ENCODE data around the gene YEATS2. TPM values are rescaled to one million over a fixed set of nuclear protein-coding genes. Genes with fewer than 3 reads are reported as not detected.
"Not testable (repeated sequence)": the region's sequence is repeated elsewhere in the genome, so short reads cannot be mapped to it uniquely, and the experiment has no call there.

YEATS2 gene
- polyA plus RNA-seq, 1 of the 3 experiments (the other 2 are of a cell fraction): 19.9 TPM

DNA sequence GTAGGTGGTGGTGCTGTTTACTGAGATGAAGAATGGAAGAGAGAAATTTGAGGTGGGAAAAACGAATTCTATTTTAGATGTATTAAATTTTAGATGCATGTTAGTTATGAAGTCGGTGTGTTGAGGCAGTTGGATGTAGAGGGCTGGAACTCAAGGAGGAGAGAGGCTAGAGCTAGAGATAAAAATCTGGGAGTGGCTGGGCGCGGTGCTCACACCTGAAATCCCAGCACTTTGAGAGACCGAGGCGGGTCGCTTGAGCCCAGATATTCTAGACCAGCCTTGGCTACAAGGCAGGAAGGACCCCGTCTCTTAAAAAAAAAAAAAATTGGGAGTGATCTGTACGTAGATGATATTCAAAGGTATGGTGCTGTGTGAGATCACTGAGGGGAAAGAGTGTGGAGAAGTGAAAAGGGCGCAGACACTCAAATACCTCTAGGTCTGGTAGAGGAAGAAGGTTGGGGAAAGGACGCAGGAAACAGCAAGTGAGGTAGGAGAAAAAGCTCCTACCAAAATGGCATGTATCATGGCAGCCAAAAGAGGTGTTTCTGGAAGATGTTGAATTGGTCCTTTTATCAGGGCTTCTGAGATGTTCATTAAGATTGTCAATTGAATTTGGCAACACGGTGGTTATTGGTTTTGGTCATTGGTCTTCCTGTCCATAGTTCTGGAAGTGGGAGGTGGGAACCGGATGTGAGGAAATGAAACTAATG lies 1.8 kb downstream of the YEATS2 start:
- CTCF ChIA-PET: interaction anchor here (0.9 to 1.1 kb wide), 2 partner anchors 17 to 196 kb away, joined by 3 read pairs; no protein-coding TSS in a partner anchor
- H3K9me2 ChIP-seq: no peaks in the 10 kb centered on the region
- H3K9me3 ChIP-seq: no peaks in the 10 kb centered on the region
- TF ChIP-seq FOXM1 (IDR thresholded peaks at IDR 0.05; ENCODE audit: low read depth) (no peak), SIN3A (IDR thresholded peaks at IDR 0.05; ENCODE audit: borderline replicate concordance, low read depth, low read length) (no peak), GATA2 (CRISPR knock-in tag; IDR thresholded peaks at IDR 0.05) (no peak)
- WGBS (ENCODE audit: low lambda C conversion rate): 32% methylated on average over 13 of the region's 13 CpGs
- H3K27me3 ChIP-seq (ENCODE audit: insufficient read depth): no peaks in the 10 kb centered on the region
- H2AFZ ChIP-seq (ENCODE audit: low read depth): no peak overlapping the region
- H3K36me3 ChIP-seq (replicated peaks in 1 of 2; ENCODE audit: control insufficient read depth in 1 of 2, insufficient read depth in 2 of 2, low read length in 1 of 2): peaks cover 0 to 12% of the 10 kb centered on the region in 2 experiments
- H3K79me2 ChIP-seq (ENCODE audit: insufficient read depth): peaks cover 67% of the 10 kb centered on the region
- no peak for DNase-seq
- H3K4me3 ChIP-seq (ENCODE audit: low read depth in 2 of 2, low read length in 1 of 2): peak overlapping the region; percentile 80 to 85
- H3K4me1 ChIP-seq (ENCODE audit: control insufficient read depth in 1 of 2, insufficient read depth in 2 of 2, low read depth in 1 of 2, low read length in 1 of 2): peaks cover 0 to 7% of the 10 kb centered on the region in 2 experiments; a peak in 2 of 4 replicates
- POLR2A ChIA-PET: interaction anchor here (0.6 to 2.7 kb wide), 2 partner anchors 63 to 1699 kb away, joined by 3 to 20 read pairs; partner anchors contain the start of gene KLHL24
- H4K20me1 ChIP-seq (ENCODE audit: insufficient read depth): peaks cover 53% of the 10 kb centered on the region
- peaks cover 5% of the 10 kb centered on the region for H3F3A ChIP-seq (replicated peaks; ENCODE audit: insufficient read depth)
- peak overlapping the region; percentile 93 for H3K9ac ChIP-seq
- peak overlapping the region; percentile 74 for H3K4me2 ChIP-seq
- H3K27ac ChIP-seq (ENCODE audit: low read depth in 2 of 2, low read length in 1 of 2): peak overlapping the region; percentile 78 to 84

DNA sequence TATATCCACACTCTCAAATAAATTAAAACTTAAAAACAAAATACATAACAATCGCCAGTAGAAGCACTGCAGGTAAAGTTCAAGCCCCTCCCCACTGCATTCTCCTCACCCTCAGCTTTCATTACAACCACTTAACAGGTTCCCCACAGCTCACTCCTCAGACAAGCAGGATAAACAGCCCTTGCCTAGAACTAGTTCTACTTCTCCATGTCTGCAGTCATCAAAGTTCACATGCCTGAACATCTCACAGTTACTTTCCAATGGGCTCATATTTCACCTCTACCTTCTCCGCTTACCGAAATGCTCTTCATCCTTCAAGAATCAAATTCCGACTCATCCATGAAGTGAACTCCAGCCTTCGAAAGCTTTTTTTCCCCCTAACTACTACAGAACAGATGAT lies 4.1 kb downstream of the YEATS2 start:
- Histone ChIP-seq H3K9me3 (no peaks in the 10 kb centered on the region), H2AFZ (ENCODE audit: low read depth) (no peak overlapping the region), H3K36me3 (replicated peaks in 1 of 2; ENCODE audit: control insufficient read depth in 1 of 2, insufficient read depth in 2 of 2, low read length in 1 of 2) (peaks cover 0 to 14% of the 10 kb centered on the region in 2 experiments), H3K27me3 (ENCODE audit: insufficient read depth) (no peaks in the 10 kb centered on the region), H3K79me2 (ENCODE audit: insufficient read depth) (peaks cover 90% of the 10 kb centered on the region), H3K4me3 (ENCODE audit: low read depth in 2 of 2, low read length in 1 of 2) (no peak overlapping the region), H3K9me2 (no peaks in the 10 kb centered on the region), H3K27ac (ENCODE audit: low read depth in 2 of 2, low read length in 1 of 2) (no peak overlapping the region), H3K9ac (no peak overlapping the region), H3K4me2 (no peak overlapping the region), H4K20me1 (ENCODE audit: insufficient read depth) (peaks cover 75% of the 10 kb centered on the region), H3K4me1 (ENCODE audit: control insufficient read depth in 1 of 2, insufficient read depth in 2 of 2, low read depth in 1 of 2, low read length in 1 of 2) (peaks cover 0 to 7% of the 10 kb centered on the region in 2 experiments; a peak in 2 of 4 replicates), H3F3A (replicated peaks; ENCODE audit: insufficient read depth) (peaks cover 5% of the 10 kb centered on the region)
- ChIA-PET CTCF (interaction anchor here (0.8 to 1.4 kb wide), 2 partner anchors 232 to 579 kb away, joined by 3 read pairs; no protein-coding TSS in a partner anchor), POLR2A (no interaction called here)
- TF ChIP-seq NFIC (IDR thresholded peaks at IDR 0.05; ENCODE audit: borderline replicate concordance): no peak
- TF ChIP-seq YY1 (IDR thresholded peaks at IDR 0.05; ENCODE audit: low read depth): no peak
- 92% methylated on average over 5 of the region's 5 CpGs for WGBS (ENCODE audit: low lambda C conversion rate)
- no peak for DNase-seq

DNA sequence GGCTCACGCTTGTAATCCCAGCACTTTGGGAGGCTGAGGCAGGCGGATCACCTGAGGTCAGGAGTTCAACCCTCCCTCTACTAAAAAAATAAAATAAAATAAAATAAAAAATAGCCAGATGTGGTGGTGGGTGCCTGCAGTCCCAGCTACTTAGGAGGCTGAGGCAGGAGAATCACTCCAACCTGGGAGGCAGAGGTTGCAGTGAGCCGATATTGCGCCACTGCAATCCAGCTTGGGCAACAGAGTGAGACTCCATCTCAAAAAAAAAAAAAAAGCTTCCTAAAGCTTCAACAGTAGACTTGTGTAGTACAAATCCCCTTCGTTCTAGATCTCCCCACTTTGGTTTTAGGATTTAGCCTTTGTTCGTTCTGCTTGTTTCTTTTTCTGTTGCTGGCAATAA lies 6.3 kb downstream of the YEATS2 start:
- H4K20me1 ChIP-seq (ENCODE audit: insufficient read depth): peaks cover 94% of the 10 kb centered on the region
- H3K9me3 ChIP-seq; H3K4me3 ChIP-seq (ENCODE audit: low read depth in 2 of 2, low read length in 1 of 2); H3K4me1 ChIP-seq (ENCODE audit: control insufficient read depth in 1 of 2, insufficient read depth in 2 of 2, low read depth in 1 of 2, low read length in 1 of 2); H3K27me3 ChIP-seq (ENCODE audit: insufficient read depth); DNase-seq; H3F3A ChIP-seq (replicated peaks; ENCODE audit: insufficient read depth); H3K27ac ChIP-seq (ENCODE audit: low read depth in 2 of 2, low read length in 1 of 2); POLR2A ChIA-PET; H2AFZ ChIP-seq (ENCODE audit: low read depth); H3K9me2 ChIP-seq; H3K4me2 ChIP-seq; H3K9ac ChIP-seq: not testable (repeated sequence)
- peaks cover 100% of the 10 kb centered on the region for H3K79me2 ChIP-seq (ENCODE audit: insufficient read depth)
- WGBS (ENCODE audit: low lambda C conversion rate): 94% methylated on average over 6 of the region's 6 CpGs
- CTCF ChIA-PET: interaction anchor here (1.5 kb wide), 1 partner anchor 63 kb away, joined by 6 read pairs; no protein-coding TSS in a partner anchor
- peaks cover 0 to 20% of the 10 kb centered on the region in 2 experiments for H3K36me3 ChIP-seq (replicated peaks in 1 of 2; ENCODE audit: control insufficient read depth in 1 of 2, insufficient read depth in 2 of 2, low read length in 1 of 2)

Measured in SK-N-SH (cell line).